ENCODE results near the gene QSOX2.

QSOX2 gene

GRCh38 chr9:136173648-136174290 is 71.8 kb downstream of the QSOX2 start:
- CTCF ChIA-PET, result no interaction called here
- Histone ChIP-seq H3K4me1 (ENCODE audit: control insufficient read depth, insufficient read depth, low read length) (peaks cover 4% of the 10 kb centered on the region; the same call in 1 of the 2 replicates), H3K9me3 (ENCODE audit: control insufficient read depth, insufficient read depth, low read depth, low read length) (no peaks in the 10 kb centered on the region), H3K36me3 (ENCODE audit: control insufficient read depth in 2 of 2, insufficient read depth in 1 of 2, low read length in 2 of 2) (no peaks in the 10 kb centered on the region), H3K27ac (ENCODE audit: extremely low read depth, low read depth, low read length) (no peak overlapping the region), H3K4me3 (ENCODE audit: low read depth, low read length) (no peak overlapping the region)
- POLR2A ChIA-PET, result no interaction called here
- no peak for TF ChIP-seq ZNF37A (tag by site-specific recombination; IDR thresholded peaks at IDR 0.05)
- 0 out of 2 replicates have a peak, but pooled peaks have one; percentile 36 for TF ChIP-seq ZNF600 (tag by site-specific recombination; IDR thresholded peaks at IDR 0.05)
- TF ChIP-seq ZNF623 (tag by site-specific recombination; IDR thresholded peaks at IDR 0.05), result peak; percentile 53; the same call in 1 of the 2 replicates
- TF ChIP-seq GFI1B (tag by site-specific recombination; IDR thresholded peaks at IDR 0.05), result no peak
- TF ChIP-seq ZNF394 (tag by site-specific recombination; IDR thresholded peaks at IDR 0.05; ENCODE audit: borderline replicate concordance), result peak; percentile 80; the same call in 1 of the 2 replicates
- TF ChIP-seq MZF1 (tag by site-specific recombination; IDR thresholded peaks at IDR 0.05; ENCODE audit: borderline replicate concordance), result no peak
- TF ChIP-seq ZNF140 (tag by site-specific recombination; IDR thresholded peaks at IDR 0.05), result no peak

- POLR2A ChIA-PET, result interaction anchor here (0.6 kb wide), 1 partner anchor 107 kb away, joined by 3 read pairs; no protein-coding TSS in a partner anchor
- CTCF ChIA-PET, result interaction anchor here (0.8 to 4.4 kb wide), 7 partner anchors 14 to 111 kb away, joined by 3 to 39 read pairs (median 4); no protein-coding TSS in a partner anchor
Measured at GRCh38 chr9:136172412-136173079, 73.1 kb downstream of the QSOX2 start.

More at GRCh38 chr9:136172412-136173079, 73.1 kb downstream of the QSOX2 start:
- TF ChIP-seq BCL6B (tag by site-specific recombination; IDR thresholded peaks at IDR 0.05), result no peak
- no peak for TF ChIP-seq ZBTB49 (tag by site-specific recombination; IDR thresholded peaks at IDR 0.05; ENCODE audit: low read depth)
- no peak for TF ChIP-seq ZNF302 (tag by site-specific recombination; IDR thresholded peaks at IDR 0.05; ENCODE audit: low read depth)
- TF ChIP-seq GLIS1 (tag by site-specific recombination; IDR thresholded peaks at IDR 0.05), result peak; percentile 32; the same call in 1 of the 2 replicates
- TF ChIP-seq ZNF561 (tag by site-specific recombination; IDR thresholded peaks at IDR 0.05; ENCODE audit: borderline replicate concordance), result no peak
- TF ChIP-seq ZNF560 (tag by site-specific recombination; IDR thresholded peaks at IDR 0.05; ENCODE audit: borderline replicate concordance), result no peak
- no peak for TF ChIP-seq ZNF514 (tag by site-specific recombination; IDR thresholded peaks at IDR 0.05)
- no peak for TF ChIP-seq RBAK (tag by site-specific recombination; IDR thresholded peaks at IDR 0.05)
- TF ChIP-seq ZEB2 (tag by site-specific recombination; IDR thresholded peaks at IDR 0.05), result 0 out of 2 replicates have a peak, but pooled peaks have one; percentile 21
- TF ChIP-seq ZBTB17 (tag by site-specific recombination; IDR thresholded peaks at IDR 0.05), result peak; percentile 37; the same call in 1 of the 2 replicates
- no peak for TF ChIP-seq ZSCAN23 (tag by site-specific recombination; IDR thresholded peaks at IDR 0.05)
- no peak for TF ChIP-seq SCRT2 (tag by site-specific recombination; IDR thresholded peaks at IDR 0.05)
- no peak for TF ChIP-seq ZNF645 (tag by site-specific recombination; IDR thresholded peaks at IDR 0.05)
- Histone ChIP-seq H3K36me3 (ENCODE audit: control insufficient read depth in 2 of 2, insufficient read depth in 1 of 2, low read length in 2 of 2) (no peaks in the 10 kb centered on the region), H3K9me3 (ENCODE audit: control insufficient read depth, insufficient read depth, low read depth, low read length) (no peaks in the 10 kb centered on the region), H3K4me1 (ENCODE audit: control insufficient read depth, insufficient read depth, low read length) (peaks cover 4% of the 10 kb centered on the region; the same call in 1 of the 2 replicates), H3K4me3 (ENCODE audit: low read depth, low read length) (no peak overlapping the region), H3K27ac (ENCODE audit: extremely low read depth, low read depth, low read length) (no peak overlapping the region)

Data from HEK293 (cell line).